Stimulated activated CD4-positive, alpha-beta T cell treated with anti-CD3 and anti-CD28 coated beads, Interleukin-4, amount 100 ng/mL, for 48 hours (primary cell): ENCODE results near the gene ARHGEF10L.

Experiments
- DNase-seq, 2 donors: peaks; one replicate each; pipeline ENCODE4 v3.0.0-alpha.2; 2020; ENCODE audit warnings: low read depth in 2 of 2

ARHGEF10L gene

GRCh38 chr1:17594026-17594425 is 54.5 kb downstream of the ARHGEF10L start:
- no peak for DNase-seq

GRCh38 chr1:17594690-17595601 is 55.4 kb downstream of the ARHGEF10L start:
- DNase-seq = no peak

GRCh38 chr1:17595602-17595925 is 56.1 kb downstream of the ARHGEF10L start:
- DNase-seq = no peak

- no peak for DNase-seq
These were observed 56.7 kb downstream of the ARHGEF10L start for GRCh38 chr1:17596186-17596585.

GRCh38 chr1:17596651-17597509 is 57.4 kb downstream of the ARHGEF10L start:
- DNase-seq = no peak

GRCh38 chr1:17597651-17598050 is 58.2 kb downstream of the ARHGEF10L start:
- DNase-seq = no peak

GRCh38 chr1:17598251-17598650 is 58.8 kb downstream of the ARHGEF10L start:
- no peak for DNase-seq

GRCh38 chr1:17599291-17599953 is 59.9 kb downstream of the ARHGEF10L start:
- no peak for DNase-seq

- no peak for DNase-seq
These were observed 60.4 kb downstream of the ARHGEF10L start for GRCh38 chr1:17599954-17600300.

- DNase-seq = no peak
These were observed 60.8 kb downstream of the ARHGEF10L start for GRCh38 chr1:17600321-17600720.

- no peak for DNase-seq
These were observed 62.3 kb downstream of the ARHGEF10L start for GRCh38 chr1:17601643-17602382.

- no peak for DNase-seq
These were observed 63.8 kb downstream of the ARHGEF10L start for GRCh38 chr1:17603091-17603841.

- DNase-seq = no peak
These were observed 66.3 kb downstream of the ARHGEF10L start for GRCh38 chr1:17605582-17606344.

GRCh38 chr1:17606826-17607440 is 67.4 kb downstream of the ARHGEF10L start:
- peak; percentile 40 to 60 for DNase-seq

- no peak for DNase-seq
These were observed 68.4 kb downstream of the ARHGEF10L start for GRCh38 chr1:17607644-17608581.

GRCh38 chr1:17609529-17609928 is 70.0 kb downstream of the ARHGEF10L start:
- DNase-seq = no peak

GRCh38 chr1:17610085-17610484 is 70.6 kb downstream of the ARHGEF10L start:
- DNase-seq = no peak

GRCh38 chr1:17610713-17611112 is 71.2 kb downstream of the ARHGEF10L start:
- no peak for DNase-seq

GRCh38 chr1:17611991-17612390 is 72.5 kb downstream of the ARHGEF10L start:
- no peak for DNase-seq
